NT2/D1 (cell line): ENCODE results near the gene NTM.

Experiments
- DNase-seq: peaks from one replicate; pipeline ENCODE4 v3.0.0-alpha.2; 2011; ENCODE audit warnings: low read depth, low spot score
- H3K27me3 ChIP-seq: 2 replicates; pipeline ENCODE4 v1.6.0; 2011; ENCODE audit warnings: mild to moderate bottlenecking; ENCODE audit not compliant: insufficient read length, insufficient read depth
- H3K36me3 ChIP-seq: 2 replicates; pipeline ENCODE4 v1.6.1; 2011; ENCODE audit warnings: mild to moderate bottlenecking, low read length, mixed read lengths; ENCODE audit not compliant: insufficient read depth, insufficient read length
- H3K4me1 ChIP-seq: 2 replicates; pipeline ENCODE4 v1.5.1; 2011; ENCODE audit not compliant: insufficient read depth, insufficient read length
- H3K4me3 ChIP-seq: 2 replicates; pipeline ENCODE4 v1.5.1; 2011; ENCODE audit warnings: low read depth; ENCODE audit not compliant: insufficient read length
- H3K9ac ChIP-seq: 2 replicates; pipeline ENCODE4 v1.6.0; 2011; ENCODE audit warnings: low read depth; ENCODE audit not compliant: insufficient read length
- H3K9me3 ChIP-seq: 2 replicates; pipeline ENCODE4 v1.5.1; 2011; ENCODE audit warnings: mild to moderate bottlenecking, low read length; ENCODE audit not compliant: insufficient read depth
- SUZ12 ChIP-seq: IDR thresholded peaks from 2 replicates; pipeline ENCODE4 v1.6.1; 2011; ENCODE audit not compliant: insufficient read length, insufficient read depth; ENCODE audit errors: extremely low read depth
- YY1 ChIP-seq: IDR thresholded peaks from 2 replicates; pipeline ENCODE4 v1.6.1; 2011; ENCODE audit not compliant: insufficient read length, insufficient read depth
- ZNF274 ChIP-seq: IDR thresholded peaks from 2 replicates; pipeline ENCODE4 v1.6.1; 2011; ENCODE audit warnings: mild to moderate bottlenecking, low read depth, low read length

Gene NTM

DNA sequence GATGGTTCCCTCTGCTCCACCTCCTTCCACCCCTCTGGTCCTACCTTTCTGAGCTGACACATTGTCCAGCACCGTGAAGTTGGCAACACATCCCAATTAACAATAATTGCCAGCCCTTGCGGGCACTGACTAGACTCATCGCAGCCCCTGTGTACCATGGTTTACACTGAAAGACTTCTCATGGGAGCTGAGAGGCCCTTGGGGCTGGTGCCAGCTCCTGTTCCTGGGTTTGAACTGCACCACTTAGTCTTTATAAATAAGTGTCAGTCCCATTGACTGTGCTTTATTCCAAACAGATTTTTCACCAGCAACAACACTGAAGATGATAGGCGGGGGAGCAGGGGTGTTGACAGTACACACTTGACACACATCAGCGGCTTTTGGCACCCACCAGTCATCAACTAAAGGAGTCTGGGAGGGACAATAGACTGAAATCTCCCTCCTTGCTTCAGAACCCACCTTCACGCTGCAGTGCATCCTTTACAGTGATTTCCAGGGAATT lies 447.3 kb downstream of the NTM start:
- TF ChIP-seq SUZ12 (no peak), YY1 (no peak), ZNF274 (no peak)
- no peak for DNase-seq
- H3K9me3 ChIP-seq = no peaks in the 10 kb centered on the region
- no peaks in the 10 kb centered on the region for H3K36me3 ChIP-seq
- H3K4me1 ChIP-seq = no peaks in the 10 kb centered on the region
- H3K4me3 ChIP-seq = no peak overlapping the region
- H3K27me3 ChIP-seq = no peaks in the 10 kb centered on the region
- H3K9ac ChIP-seq = no peak overlapping the region

DNA sequence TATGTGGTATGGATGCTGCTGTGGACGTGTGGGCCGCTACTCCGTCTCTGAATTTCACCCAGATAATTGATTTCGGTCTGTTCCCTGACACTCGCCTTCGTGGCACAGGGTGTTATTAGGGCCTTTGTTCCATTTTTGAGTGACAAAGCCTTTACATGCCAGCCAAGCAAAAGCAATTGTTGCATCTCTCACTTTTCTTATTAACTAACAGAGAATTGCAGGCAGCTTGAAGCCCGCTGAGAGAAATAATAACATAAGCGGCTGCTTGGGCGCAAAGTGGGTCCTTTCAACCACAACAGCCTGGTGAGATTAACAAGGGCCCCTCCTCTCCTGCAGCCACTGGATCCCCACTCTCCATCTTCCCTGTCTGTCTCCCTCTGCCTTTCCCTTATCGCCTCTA lies 449.4 kb downstream of the NTM start:
- TF ChIP-seq YY1 (no peak), ZNF274 (no peak), SUZ12 (no peak)
- Histone ChIP-seq H3K36me3 (no peaks in the 10 kb centered on the region), H3K27me3 (no peaks in the 10 kb centered on the region), H3K9ac (no peak overlapping the region), H3K4me1 (no peaks in the 10 kb centered on the region), H3K4me3 (no peak overlapping the region), H3K9me3 (no peaks in the 10 kb centered on the region)
- DNase-seq = no peak

DNA sequence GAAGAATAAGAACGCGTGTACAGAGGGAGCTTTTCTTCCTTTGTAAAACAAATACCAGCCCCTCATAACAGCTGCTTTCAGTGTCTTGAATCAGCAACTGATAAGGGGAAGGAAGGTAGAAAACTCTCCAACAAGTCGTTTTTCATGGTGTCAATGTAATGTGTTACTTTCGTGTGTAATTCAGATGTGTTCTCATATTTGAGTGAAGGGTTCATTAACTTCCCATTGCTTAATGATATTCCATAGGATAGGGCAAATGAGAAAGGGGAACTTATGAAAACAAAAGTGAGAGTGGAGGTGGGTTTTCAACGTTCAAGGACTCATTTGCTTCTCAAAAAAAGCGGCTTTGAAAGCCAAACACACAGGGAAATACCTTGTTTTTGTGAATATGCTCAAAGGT lies 452.1 kb downstream of the NTM start:
- Histone ChIP-seq H3K9me3 (no peaks in the 10 kb centered on the region), H3K36me3 (no peaks in the 10 kb centered on the region), H3K4me1 (no peaks in the 10 kb centered on the region), H3K9ac (no peak overlapping the region), H3K27me3 (no peaks in the 10 kb centered on the region), H3K4me3 (no peak overlapping the region)
- no peak for TF ChIP-seq ZNF274
- TF ChIP-seq YY1 = no peak
- TF ChIP-seq SUZ12 = no peak
- no peak for DNase-seq

DNA sequence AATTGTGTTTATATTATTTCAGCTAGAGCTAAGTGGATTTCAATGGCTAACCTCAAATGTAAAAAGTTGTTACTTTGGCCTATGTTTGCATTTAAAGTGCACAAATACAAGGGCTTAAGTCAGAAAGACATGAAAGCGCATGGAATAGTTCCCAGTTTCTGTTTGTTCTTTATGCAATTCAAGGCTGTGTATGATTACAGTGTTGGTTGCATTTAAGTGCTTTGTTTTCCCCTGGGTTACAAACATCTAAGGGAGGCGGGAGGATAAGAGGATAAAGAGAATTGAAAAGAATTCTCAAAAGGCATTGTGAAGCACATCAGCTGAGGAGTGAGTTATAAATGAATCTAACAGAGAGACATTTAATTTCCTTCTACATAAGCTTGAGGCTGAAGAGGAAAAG lies 453.4 kb downstream of the NTM start:
- no peak for TF ChIP-seq YY1
- TF ChIP-seq ZNF274 = no peak
- TF ChIP-seq SUZ12 = no peak

DNA sequence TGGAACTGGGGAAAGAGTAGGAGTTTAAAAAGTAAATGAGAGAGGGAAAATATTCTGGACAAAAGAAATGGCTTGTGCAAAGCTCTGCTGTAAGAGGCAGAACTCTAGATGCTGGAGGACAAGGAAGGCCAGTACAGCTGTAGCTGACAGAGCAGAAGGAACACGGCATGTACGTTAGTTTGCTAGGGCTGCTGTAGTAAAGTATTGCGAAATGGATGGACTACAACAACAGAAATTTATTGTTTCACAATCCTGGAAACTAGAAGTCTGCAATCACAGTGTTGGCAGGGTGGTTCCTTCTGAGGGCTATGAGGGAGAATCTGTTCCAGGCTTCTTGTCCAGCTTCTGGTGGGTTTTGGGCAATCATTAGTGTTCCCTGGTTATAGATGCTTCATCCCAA lies 454.4 kb downstream of the NTM start:
- Histone ChIP-seq H3K36me3 (no peaks in the 10 kb centered on the region), H3K9me3 (no peaks in the 10 kb centered on the region), H3K9ac (no peak overlapping the region), H3K27me3 (no peaks in the 10 kb centered on the region), H3K4me1 (no peaks in the 10 kb centered on the region), H3K4me3 (no peak overlapping the region)
- TF ChIP-seq ZNF274 (no peak), YY1 (no peak), SUZ12 (no peak)
- DNase-seq = no peak

More for the DNA sequence above, 453.4 kb downstream of the NTM start:
- no peak overlapping the region for H3K4me3 ChIP-seq
- H3K36me3 ChIP-seq = no peaks in the 10 kb centered on the region
- DNase-seq = no peak
- H3K4me1 ChIP-seq = no peaks in the 10 kb centered on the region
- H3K9ac ChIP-seq = no peak overlapping the region
- no peaks in the 10 kb centered on the region for H3K27me3 ChIP-seq
- no peaks in the 10 kb centered on the region for H3K9me3 ChIP-seq

DNA sequence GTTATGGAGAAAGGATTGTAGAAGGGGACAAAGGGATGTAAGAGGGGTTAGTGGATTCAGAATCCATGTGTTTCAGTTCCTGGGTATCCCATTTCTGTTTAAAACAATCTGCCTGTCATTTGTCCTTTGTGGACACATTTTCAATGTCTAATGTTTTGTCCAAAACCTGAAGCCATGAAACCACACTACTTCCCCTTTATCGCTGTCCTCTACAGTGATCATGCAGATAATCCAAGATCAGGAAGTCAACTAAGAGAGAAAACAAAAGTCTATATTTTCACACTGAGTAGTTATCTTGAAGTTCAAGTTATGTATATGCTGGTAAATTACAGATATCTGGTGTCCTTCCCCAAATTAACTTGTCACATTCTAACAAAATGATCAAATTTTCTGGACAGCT lies 457.0 kb downstream of the NTM start:
- H3K36me3 ChIP-seq = no peaks in the 10 kb centered on the region
- TF ChIP-seq SUZ12 = no peak
- no peak for TF ChIP-seq YY1
- no peak for TF ChIP-seq ZNF274
- no peak overlapping the region for H3K4me3 ChIP-seq
- H3K9me3 ChIP-seq = no peaks in the 10 kb centered on the region
- no peaks in the 10 kb centered on the region for H3K27me3 ChIP-seq
- no peak overlapping the region for H3K9ac ChIP-seq
- no peak for DNase-seq
- H3K4me1 ChIP-seq = no peaks in the 10 kb centered on the region

DNA sequence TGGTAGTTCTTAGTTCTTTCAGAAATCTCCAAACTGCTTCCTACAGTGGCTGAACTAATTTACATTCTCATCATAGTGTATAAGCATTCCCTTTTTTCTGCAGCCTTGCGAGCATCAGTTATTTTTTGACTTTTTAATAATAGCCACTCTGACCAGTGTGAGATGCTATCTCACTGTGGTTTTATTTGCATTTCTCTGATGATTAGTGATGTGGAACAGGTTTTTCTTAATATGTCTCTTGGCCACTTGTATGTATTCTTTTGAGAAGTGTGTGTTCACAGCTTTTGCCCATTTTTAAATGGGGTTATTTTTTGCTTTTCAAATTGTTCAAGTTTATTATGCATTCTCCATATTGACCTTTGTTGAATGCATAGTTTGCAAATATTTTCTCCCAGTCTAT lies 459.3 kb downstream of the NTM start:
- Histone ChIP-seq H3K36me3 (no peaks in the 10 kb centered on the region), H3K4me1 (no peaks in the 10 kb centered on the region), H3K4me3 (no peak overlapping the region), H3K9ac (no peak overlapping the region), H3K9me3 (no peaks in the 10 kb centered on the region), H3K27me3 (no peaks in the 10 kb centered on the region)
- no peak for TF ChIP-seq SUZ12
- TF ChIP-seq ZNF274 = no peak
- TF ChIP-seq YY1 = no peak
- DNase-seq = no peak
